Activated CD4-positive, alpha-beta T cell treated with anti-CD3 and anti-CD28 coated beads, Interleukin-2, amount 10 ng/mL, durations not matched to agents 7 days and 5 days (primary cell): ENCODE measurements around the gene CNTNAP2. TPM values are rescaled to one million over a fixed set of nuclear protein-coding genes. Genes with fewer than 3 reads are reported as not detected.

ENCODE experiments used
- CTCF ChIA-PET: fragments of 350-600 bp; sonication (Branson Sonifier 250); formaldehyde crosslinking; loops from one replicate; lab custom pipeline; 2021; ENCODE audit warnings: antibody characterized with exemption; lab: Charles Lee
- POLR2A ChIA-PET: fragments of 350-600 bp; sonication (Branson Sonifier 250); formaldehyde crosslinking; loops from one replicate; lab custom pipeline; 2021; ENCODE audit warnings: antibody characterized with exemption; lab: Charles Lee
- DNase-seq: peaks from one replicate; pipeline ENCODE4 v3.0.0-alpha.2; 2020
- H3K27ac Mint-ChIP-seq: one replicate; pipeline ENCODE4 v1.8.0; 2021; ENCODE audit warnings: mild to moderate bottlenecking, moderate library complexity, mixed read lengths
- H3K27me3 Mint-ChIP-seq: one replicate; pipeline ENCODE4 v1.8.0; 2021; ENCODE audit warnings: mixed read lengths
- H3K36me3 Mint-ChIP-seq: one replicate; pipeline ENCODE4 v1.8.0; 2021; ENCODE audit warnings: low read depth, mixed read lengths
- H3K4me1 Mint-ChIP-seq: one replicate; pipeline ENCODE4 v1.8.0; 2021; ENCODE audit warnings: mixed read lengths
- H3K4me3 Mint-ChIP-seq: one replicate; pipeline ENCODE4 v1.8.0; 2021; ENCODE audit warnings: mild to moderate bottlenecking, moderate library complexity, mixed read lengths
- H3K9me3 Mint-ChIP-seq: one replicate; pipeline ENCODE4 v1.8.0; 2021; ENCODE audit warnings: mixed read lengths
- total RNA-seq, 2 experiments: library from RNA; stranded (reverse); gene quantifications; one replicate each; pipeline ENCODE4 v1.2.3, GENCODE V29; 2021

CNTNAP2 gene
- total RNA-seq, 2 experiments from 2014 or later: not detected

GRCh38 chr7:147432576-147432975, 1316.0 kb downstream of the CNTNAP2 start:
- H3K4me3 Mint-ChIP-seq: no peak overlapping the region
- H3K4me1 Mint-ChIP-seq: no peaks in the 10 kb centered on the region
- ChIA-PET CTCF (no interaction called here), POLR2A (no interaction called here)
- H3K27me3 Mint-ChIP-seq: no peaks in the 10 kb centered on the region
- peaks cover 2% of the 10 kb centered on the region for H3K9me3 Mint-ChIP-seq
- DNase-seq: no peak
- no peaks in the 10 kb centered on the region for H3K36me3 Mint-ChIP-seq
- no peak overlapping the region for H3K27ac Mint-ChIP-seq

GRCh38 chr7:147436718-147437117, 1320.1 kb downstream of the CNTNAP2 start:
- no peaks in the 10 kb centered on the region for H3K36me3 Mint-ChIP-seq
- H3K27ac Mint-ChIP-seq: no peak overlapping the region
- no peaks in the 10 kb centered on the region for H3K4me1 Mint-ChIP-seq
- CTCF ChIA-PET: no interaction called here
- no peak overlapping the region for H3K4me3 Mint-ChIP-seq
- peaks cover 12% of the 10 kb centered on the region for H3K9me3 Mint-ChIP-seq
- DNase-seq: no peak
- POLR2A ChIA-PET: no interaction called here
- H3K27me3 Mint-ChIP-seq: no peaks in the 10 kb centered on the region

DNA sequence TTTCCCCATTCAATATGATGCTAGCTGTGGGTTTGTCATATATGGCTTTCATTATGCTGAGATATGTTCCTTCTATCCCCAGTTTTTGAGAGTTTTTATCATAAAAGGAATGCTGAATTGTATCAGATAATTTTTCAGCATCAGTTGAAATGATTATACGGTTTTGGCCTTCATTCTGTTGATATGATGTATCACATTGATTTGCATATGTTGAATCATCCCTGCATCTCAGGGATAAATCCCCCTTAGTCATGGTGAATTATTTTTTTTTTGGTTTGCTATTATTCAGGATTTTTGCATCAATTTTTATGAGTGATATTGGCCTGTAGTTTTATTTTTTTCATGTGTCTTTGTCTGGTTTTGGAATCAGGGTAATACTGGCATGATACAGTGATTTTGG, 1321.6 kb downstream of the CNTNAP2 start:
- H3K27ac Mint-ChIP-seq: no peak overlapping the region
- H3K36me3 Mint-ChIP-seq: no peaks in the 10 kb centered on the region
- no peaks in the 10 kb centered on the region for H3K4me1 Mint-ChIP-seq
- H3K9me3 Mint-ChIP-seq: peaks cover 16% of the 10 kb centered on the region
- H3K4me3 Mint-ChIP-seq: no peak overlapping the region
- ChIA-PET POLR2A (no interaction called here), CTCF (no interaction called here)
- no peak for DNase-seq
- no peaks in the 10 kb centered on the region for H3K27me3 Mint-ChIP-seq

GRCh38 chr7:147443942-147444341, 1327.3 kb downstream of the CNTNAP2 start:
- H3K4me1 Mint-ChIP-seq: no peaks in the 10 kb centered on the region
- no peak overlapping the region for H3K27ac Mint-ChIP-seq
- ChIA-PET POLR2A (no interaction called here), CTCF (no interaction called here)
- H3K9me3 Mint-ChIP-seq: peaks cover 20% of the 10 kb centered on the region
- H3K27me3 Mint-ChIP-seq: no peaks in the 10 kb centered on the region
- DNase-seq: no peak
- H3K36me3 Mint-ChIP-seq: no peaks in the 10 kb centered on the region
- H3K4me3 Mint-ChIP-seq: no peak overlapping the region

DNA sequence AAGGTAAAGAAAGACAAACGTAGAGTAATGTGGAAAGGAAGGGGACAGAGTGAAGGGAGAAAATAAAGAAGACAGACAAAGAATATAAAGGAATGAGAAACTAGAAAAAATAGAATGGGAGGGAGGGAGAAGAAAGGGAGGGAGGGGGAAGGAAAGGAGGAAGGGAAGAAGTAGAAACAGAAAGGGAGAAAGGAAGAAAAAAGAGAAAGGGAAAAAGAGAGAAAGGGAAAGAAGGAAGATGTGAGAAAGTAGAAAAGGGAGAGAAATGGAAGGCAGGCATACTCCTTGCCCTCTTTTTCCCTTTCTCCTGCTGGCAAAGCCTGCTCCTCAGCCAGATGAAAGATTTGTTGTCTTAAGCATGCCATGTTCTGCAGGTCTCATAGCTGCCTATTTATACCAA, 1336.2 kb downstream of the CNTNAP2 start:
- POLR2A ChIA-PET: no interaction called here

GRCh38 chr7:147465223-147465622, 1348.6 kb downstream of the CNTNAP2 start:
- H3K36me3 Mint-ChIP-seq: no peaks in the 10 kb centered on the region
- H3K4me3 Mint-ChIP-seq: no peak overlapping the region
- peaks cover 3% of the 10 kb centered on the region for H3K9me3 Mint-ChIP-seq
- ChIA-PET CTCF (no interaction called here), POLR2A (no interaction called here)
- no peak overlapping the region for H3K27ac Mint-ChIP-seq
- H3K4me1 Mint-ChIP-seq: no peaks in the 10 kb centered on the region
- DNase-seq: no peak
- no peaks in the 10 kb centered on the region for H3K27me3 Mint-ChIP-seq

More for the DNA sequence above, 1336.2 kb downstream of the CNTNAP2 start:
- no peaks in the 10 kb centered on the region for H3K27me3 Mint-ChIP-seq
- H3K4me3 Mint-ChIP-seq: no peak overlapping the region
- no peak for DNase-seq
- H3K36me3 Mint-ChIP-seq: no peaks in the 10 kb centered on the region
- CTCF ChIA-PET: no interaction called here
- no peak overlapping the region for H3K27ac Mint-ChIP-seq
- no peaks in the 10 kb centered on the region for H3K4me1 Mint-ChIP-seq
- no peaks in the 10 kb centered on the region for H3K9me3 Mint-ChIP-seq

DNA sequence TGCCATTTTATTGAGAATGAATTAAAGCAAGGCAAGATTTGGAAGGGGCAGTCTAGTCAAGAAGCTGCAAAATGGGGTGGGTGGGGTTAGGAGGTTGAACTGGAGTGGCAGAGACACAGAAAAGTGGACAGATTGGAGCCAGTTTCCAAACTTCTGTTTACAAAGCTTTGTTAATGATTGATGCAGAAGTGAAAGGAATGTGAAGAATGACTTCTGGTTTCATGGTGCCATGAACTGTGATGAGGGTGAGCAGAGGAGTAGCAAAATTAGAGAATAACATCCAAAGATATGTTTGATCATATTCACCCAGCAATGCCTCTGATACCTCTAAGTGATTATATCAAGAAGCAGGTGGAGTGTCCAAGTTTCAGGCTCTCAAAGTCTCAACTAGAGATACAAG, 1356.0 kb downstream of the CNTNAP2 start:
- ChIA-PET POLR2A (no interaction called here), CTCF (no interaction called here)
- Mint-ChIP-seq H3K4me1 (no peaks in the 10 kb centered on the region), H3K9me3 (peaks cover 7% of the 10 kb centered on the region), H3K27ac (no peak overlapping the region), H3K36me3 (no peaks in the 10 kb centered on the region), H3K4me3 (no peak overlapping the region), H3K27me3 (no peaks in the 10 kb centered on the region)
- no peak for DNase-seq

DNA sequence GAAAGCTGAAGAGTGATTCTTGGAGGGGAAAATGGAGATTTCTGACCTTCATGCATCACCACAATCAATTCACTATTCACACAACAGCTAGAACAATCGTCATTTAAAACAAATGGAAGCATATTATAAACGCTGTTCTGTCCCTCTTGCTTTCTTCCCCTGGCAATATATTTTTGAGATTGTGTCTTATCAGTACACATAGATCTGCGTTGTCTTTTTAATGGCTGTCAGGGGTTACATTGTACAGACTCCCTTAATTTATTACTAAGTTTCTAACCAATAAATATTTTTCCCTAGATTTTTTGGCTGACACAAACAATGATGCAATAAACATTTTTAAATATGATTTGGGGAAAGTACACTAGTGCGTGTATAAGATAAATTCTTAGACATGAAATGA, 1358.3 kb downstream of the CNTNAP2 start:
- Mint-ChIP-seq H3K4me3 (no peak overlapping the region), H3K27me3 (no peaks in the 10 kb centered on the region), H3K27ac (no peak overlapping the region), H3K4me1 (no peaks in the 10 kb centered on the region), H3K9me3 (peaks cover 7% of the 10 kb centered on the region), H3K36me3 (no peaks in the 10 kb centered on the region)
- ChIA-PET CTCF (no interaction called here), POLR2A (no interaction called here)
- no peak for DNase-seq

DNA sequence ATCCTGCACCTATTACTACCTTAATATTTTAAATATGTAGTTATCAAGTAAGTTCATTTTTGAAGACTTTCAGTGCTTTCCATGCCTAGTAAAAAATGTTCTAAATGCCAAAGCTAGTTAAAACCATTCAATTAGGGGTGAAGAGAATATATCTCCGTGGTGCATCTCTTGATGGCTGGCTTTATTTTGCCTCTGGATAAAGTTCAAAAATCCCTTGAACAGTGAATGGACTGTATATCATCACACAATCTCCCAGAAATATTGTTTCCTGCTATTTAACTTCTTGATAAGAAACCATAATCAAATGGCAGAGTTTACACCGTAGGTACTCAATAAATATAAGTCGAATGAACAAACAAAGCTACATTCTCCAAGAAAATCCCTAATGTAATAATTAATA, 1360.9 kb downstream of the CNTNAP2 start:
- H3K27ac Mint-ChIP-seq: no peak overlapping the region
- no peak for DNase-seq
- ChIA-PET POLR2A (no interaction called here), CTCF (no interaction called here)
- H3K27me3 Mint-ChIP-seq: no peaks in the 10 kb centered on the region
- H3K36me3 Mint-ChIP-seq: no peaks in the 10 kb centered on the region
- H3K4me1 Mint-ChIP-seq: no peaks in the 10 kb centered on the region
- peaks cover 7% of the 10 kb centered on the region for H3K9me3 Mint-ChIP-seq
- no peak overlapping the region for H3K4me3 Mint-ChIP-seq

GRCh38 chr7:147478796-147479195, 1362.2 kb downstream of the CNTNAP2 start:
- ChIA-PET CTCF (no interaction called here), POLR2A (no interaction called here)
- no peaks in the 10 kb centered on the region for H3K4me1 Mint-ChIP-seq
- DNase-seq: no peak
- no peaks in the 10 kb centered on the region for H3K27me3 Mint-ChIP-seq
- no peak overlapping the region for H3K4me3 Mint-ChIP-seq
- peaks cover 2% of the 10 kb centered on the region for H3K9me3 Mint-ChIP-seq
- H3K36me3 Mint-ChIP-seq: no peaks in the 10 kb centered on the region
- no peak overlapping the region for H3K27ac Mint-ChIP-seq

DNA sequence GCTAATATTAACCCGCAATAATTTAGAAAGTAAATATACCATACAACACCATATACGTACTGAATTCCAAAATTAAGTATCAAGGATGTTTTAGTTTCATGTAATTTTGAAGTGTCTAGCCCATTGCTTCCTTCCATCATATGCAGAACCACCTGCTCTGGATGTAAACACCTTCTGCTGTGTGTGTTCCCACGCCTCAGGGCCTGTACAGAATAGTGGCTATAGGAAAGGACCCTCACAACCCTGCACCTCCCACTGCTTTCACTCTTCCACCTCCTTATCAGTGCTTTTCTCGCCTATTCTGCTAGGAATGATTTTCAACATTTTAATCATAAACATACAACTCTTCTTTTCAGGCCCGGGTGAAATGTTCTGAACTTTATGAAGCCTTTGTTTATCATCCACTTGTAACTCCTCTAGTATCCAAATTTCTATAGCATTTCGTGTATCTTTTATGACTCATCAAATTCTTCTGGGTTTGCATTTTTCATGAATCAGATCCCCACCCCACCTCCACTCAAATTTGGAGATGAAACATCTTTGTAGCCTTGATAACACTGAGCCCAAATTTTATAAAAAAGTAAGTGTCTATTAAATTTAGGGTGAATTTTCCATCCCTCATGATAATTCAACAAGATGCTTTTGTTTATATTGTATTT, 1367.2 kb downstream of the CNTNAP2 start:
- H3K9me3 Mint-ChIP-seq: peaks cover 4% of the 10 kb centered on the region
- no peak for DNase-seq
- no peaks in the 10 kb centered on the region for H3K36me3 Mint-ChIP-seq
- no peaks in the 10 kb centered on the region for H3K4me1 Mint-ChIP-seq
- H3K4me3 Mint-ChIP-seq: no peak overlapping the region
- CTCF ChIA-PET: no interaction called here
- H3K27ac Mint-ChIP-seq: no peak overlapping the region
- no peaks in the 10 kb centered on the region for H3K27me3 Mint-ChIP-seq
- POLR2A ChIA-PET: no interaction called here

DNA sequence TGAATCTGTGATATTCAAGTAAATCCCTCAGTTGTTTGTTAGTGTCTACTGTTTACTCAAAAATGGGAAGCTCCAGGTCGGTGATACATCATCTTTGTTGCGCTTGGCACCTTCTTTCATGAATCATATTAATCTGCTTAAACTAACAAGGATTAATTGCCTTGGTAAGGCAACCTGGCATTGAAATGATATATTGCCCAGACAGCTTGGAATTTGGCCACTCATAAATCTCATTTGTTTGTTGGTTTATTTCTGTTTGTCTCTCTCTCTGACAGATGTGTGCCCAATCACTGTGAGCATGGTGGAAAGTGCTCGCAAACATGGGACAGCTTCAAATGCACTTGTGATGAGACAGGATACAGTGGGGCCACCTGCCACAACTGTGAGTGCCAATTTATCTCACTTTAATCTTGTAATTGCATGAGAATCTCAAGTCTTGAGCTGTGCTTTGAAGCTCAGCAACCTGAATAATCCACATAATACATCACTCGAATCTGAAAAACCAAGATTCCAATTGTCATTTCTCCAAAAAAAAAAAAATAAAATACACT, 1369.1 kb downstream of the CNTNAP2 start:
- ChIA-PET POLR2A (no interaction called here), CTCF (interaction anchor here (2.1 kb wide), 1 partner anchor 12 kb away, joined by 4 read pairs; no protein-coding TSS in a partner anchor)
- Mint-ChIP-seq H3K27me3 (no peaks in the 10 kb centered on the region), H3K4me3 (no peak overlapping the region), H3K36me3 (no peaks in the 10 kb centered on the region), H3K9me3 (peaks cover 4% of the 10 kb centered on the region), H3K27ac (no peak overlapping the region), H3K4me1 (no peaks in the 10 kb centered on the region)
- no peak for DNase-seq

DNA sequence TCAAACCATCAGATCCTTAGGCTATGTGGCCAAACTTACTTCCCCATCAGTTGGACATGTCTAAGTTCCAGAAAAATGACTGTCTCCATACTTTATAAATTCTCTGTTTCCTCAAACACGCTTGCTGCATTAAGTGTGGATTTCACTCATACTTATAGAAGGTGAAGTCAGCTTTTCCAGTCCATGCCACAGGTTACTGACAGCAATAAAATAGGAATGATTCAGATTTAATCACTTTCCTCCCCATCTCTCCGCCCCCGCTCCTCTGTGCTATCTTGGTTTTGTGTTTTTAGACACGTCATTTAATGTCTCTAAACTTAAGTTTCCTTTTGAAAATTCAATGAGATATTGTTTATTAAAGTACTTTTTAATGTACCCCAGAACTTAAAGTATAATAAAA, 1376.0 kb downstream of the CNTNAP2 start:
- H3K4me3 Mint-ChIP-seq: no peak overlapping the region
- no peaks in the 10 kb centered on the region for H3K27me3 Mint-ChIP-seq
- ChIA-PET CTCF (no interaction called here), POLR2A (no interaction called here)
- no peak overlapping the region for H3K27ac Mint-ChIP-seq
- H3K9me3 Mint-ChIP-seq: peaks cover 2% of the 10 kb centered on the region
- H3K4me1 Mint-ChIP-seq: no peaks in the 10 kb centered on the region
- DNase-seq: no peak
- H3K36me3 Mint-ChIP-seq: no peaks in the 10 kb centered on the region

- peaks cover 2% of the 10 kb centered on the region for H3K9me3 Mint-ChIP-seq
- no peak overlapping the region for H3K27ac Mint-ChIP-seq
- H3K4me1 Mint-ChIP-seq: no peaks in the 10 kb centered on the region
- ChIA-PET POLR2A (no interaction called here), CTCF (no interaction called here)
- DNase-seq: no peak
- no peaks in the 10 kb centered on the region for H3K36me3 Mint-ChIP-seq
- H3K27me3 Mint-ChIP-seq: no peaks in the 10 kb centered on the region
- no peak overlapping the region for H3K4me3 Mint-ChIP-seq
These were observed 1379.6 kb downstream of the CNTNAP2 start for GRCh38 chr7:147496209-147496608.
